ENCODE results near the gene EFCAB5.
"Not testable (repeated sequence)": the region's sequence is repeated elsewhere in the genome, so short reads cannot be mapped to it uniquely, and the experiment has no call there.

The EFCAB5 gene

DNA sequence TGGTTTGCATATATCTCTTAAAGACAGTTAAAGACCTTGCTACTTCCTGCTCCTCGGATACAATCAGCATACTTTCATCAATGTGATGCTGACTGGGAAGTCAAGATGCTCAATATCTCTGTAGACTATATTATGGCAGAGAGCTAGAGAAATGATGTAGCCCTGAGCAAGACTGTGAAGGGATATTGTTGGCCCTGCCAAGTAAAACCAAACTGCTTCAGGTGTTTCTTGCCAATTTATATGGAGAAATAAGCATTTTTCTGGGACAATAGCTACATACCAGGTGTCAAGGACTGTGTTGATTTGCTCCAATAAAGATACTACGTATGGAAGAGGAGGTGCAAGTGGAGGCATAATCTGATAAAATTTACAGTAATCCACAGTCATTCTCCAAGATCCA lies 4.7 kb upstream of the EFCAB5 start:
- DNase-seq (ENCODE audit: low read depth) = no peak
- H3K4me3 ChIP-seq (ENCODE audit: low read length) = no peak overlapping the region
- TF ChIP-seq, protein P1, sequence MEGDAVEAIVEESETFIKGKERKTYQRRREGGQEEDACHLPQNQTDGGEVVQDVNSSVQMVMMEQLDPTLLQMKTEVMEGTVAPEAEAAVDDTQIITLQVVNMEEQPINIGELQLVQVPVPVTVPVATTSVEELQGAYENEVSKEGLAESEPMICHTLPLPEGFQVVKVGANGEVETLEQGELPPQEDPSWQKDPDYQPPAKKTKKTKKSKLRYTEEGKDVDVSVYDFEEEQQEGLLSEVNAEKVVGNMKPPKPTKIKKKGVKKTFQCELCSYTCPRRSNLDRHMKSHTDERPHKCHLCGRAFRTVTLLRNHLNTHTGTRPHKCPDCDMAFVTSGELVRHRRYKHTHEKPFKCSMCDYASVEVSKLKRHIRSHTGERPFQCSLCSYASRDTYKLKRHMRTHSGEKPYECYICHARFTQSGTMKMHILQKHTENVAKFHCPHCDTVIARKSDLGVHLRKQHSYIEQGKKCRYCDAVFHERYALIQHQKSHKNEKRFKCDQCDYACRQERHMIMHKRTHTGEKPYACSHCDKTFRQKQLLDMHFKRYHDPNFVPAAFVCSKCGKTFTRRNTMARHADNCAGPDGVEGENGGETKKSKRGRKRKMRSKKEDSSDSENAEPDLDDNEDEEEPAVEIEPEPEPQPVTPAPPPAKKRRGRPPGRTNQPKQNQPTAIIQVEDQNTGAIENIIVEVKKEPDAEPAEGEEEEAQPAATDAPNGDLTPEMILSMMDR (conservative IDR thresholded peaks at IDR 0.05; ENCODE audit: low read length) = no peak

DNA sequence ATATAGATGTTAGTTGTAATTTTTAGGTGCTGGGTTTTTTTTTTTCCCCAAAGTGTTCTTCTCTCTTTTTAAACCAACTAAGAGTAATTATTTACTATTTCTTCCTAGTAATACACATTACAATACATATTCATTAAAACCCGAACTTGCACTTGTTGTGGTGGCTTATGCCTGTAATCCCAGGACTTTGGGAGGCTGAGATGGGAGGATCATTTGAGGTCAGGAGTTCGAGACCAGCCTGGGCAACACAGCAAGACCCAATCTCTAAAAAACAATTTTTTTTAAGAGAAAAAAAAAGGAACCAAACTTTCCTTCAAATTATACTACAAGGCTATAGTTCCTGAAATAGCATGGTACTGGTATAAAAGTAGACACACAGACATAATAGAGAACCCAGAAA lies 3.8 kb downstream of the EFCAB5 start:
- TF ChIP-seq, protein P1 (conservative IDR thresholded peaks at IDR 0.05; ENCODE audit: low read length) = no peak
- H3K4me3 ChIP-seq (ENCODE audit: low read length) = no peak overlapping the region
- DNase-seq (ENCODE audit: low read depth) = no peak

DNA sequence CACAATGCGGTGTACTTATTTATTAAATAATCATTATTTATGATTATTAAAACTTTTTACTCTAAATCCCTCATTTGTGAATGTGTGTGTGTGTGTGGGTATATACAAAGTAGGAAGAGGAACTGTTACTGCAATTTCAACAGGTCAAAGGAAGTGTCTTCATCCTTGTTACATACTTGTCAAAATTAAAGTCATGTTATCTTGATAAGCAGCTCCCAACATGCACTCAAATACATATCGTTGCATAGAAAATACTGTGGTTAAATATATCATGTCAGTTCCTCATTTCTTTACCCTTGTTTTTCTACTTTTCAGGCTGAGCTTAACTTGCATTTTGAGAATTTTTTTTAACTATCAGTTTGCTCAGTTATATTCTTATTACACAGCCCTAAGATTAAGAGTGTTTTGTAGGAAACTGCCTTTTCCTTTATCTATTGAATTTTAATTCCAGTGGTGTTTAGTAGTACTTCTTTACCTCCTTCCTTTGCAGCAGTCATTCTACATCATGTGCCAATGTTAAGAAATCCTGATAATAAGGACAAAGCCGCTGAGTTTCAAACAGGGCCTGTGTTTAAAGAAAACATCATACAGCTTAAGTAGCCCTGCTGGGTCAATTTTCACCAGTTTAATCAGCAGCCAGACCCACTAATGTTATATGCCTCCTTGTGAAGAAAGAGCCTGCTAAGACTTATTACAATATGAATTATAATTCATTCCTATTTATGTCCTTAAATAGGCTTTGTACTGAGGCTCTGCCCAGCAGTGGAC lies 7.2 kb downstream of the EFCAB5 start:
- DNase-seq (ENCODE audit: low read depth) = no peak
- TF ChIP-seq, protein P1 (conservative IDR thresholded peaks at IDR 0.05; ENCODE audit: low read length) = no peak
- H3K4me3 ChIP-seq (ENCODE audit: low read length) = no peak overlapping the region

DNA sequence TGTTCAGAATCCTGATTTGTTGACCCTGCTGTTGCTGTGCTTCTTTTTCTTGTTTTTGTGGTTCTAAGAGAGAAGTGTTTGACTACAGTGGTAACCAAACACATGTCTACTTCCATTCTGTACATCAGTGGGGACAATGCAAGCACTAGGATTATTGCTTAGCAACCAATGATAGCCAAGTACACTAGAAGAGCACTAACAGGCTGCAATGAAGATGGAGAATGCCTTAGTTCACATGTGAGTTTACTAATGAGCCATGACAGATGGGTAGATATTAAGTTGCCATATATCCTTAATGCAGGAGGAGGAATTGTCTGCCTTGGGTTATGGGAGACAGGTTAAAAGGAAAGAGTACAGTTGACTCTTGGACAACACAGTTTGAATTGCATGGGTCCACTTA lies 8.3 kb downstream of the EFCAB5 start:
- DNase-seq (ENCODE audit: low read depth) = no peak
- TF ChIP-seq, protein P1 (conservative IDR thresholded peaks at IDR 0.05; ENCODE audit: low read length) = no peak
- no peak overlapping the region for H3K4me3 ChIP-seq (ENCODE audit: low read length)

DNA sequence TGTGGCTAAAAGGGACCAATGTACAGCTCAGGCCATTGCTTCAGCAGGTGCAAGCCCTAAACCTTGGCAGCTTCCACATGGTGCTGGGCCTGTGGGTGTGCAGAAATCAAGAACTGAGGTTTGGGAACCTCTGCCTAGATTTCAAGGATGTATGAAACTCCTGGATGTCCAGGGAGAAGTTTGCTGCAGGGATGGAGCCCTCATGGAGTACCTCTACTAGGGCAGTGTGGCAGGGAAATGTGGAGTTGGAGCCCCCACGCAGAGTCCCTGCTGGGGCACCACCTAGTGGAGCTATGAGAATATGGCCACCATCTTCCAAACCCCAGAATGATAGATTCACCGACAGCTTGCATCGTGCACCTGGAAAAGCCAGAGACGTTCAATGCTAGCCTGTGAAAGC lies 13.0 kb downstream of the EFCAB5 start:
- DNase-seq (ENCODE audit: low read depth) = no peak
- no peak overlapping the region for H3K4me3 ChIP-seq (ENCODE audit: low read length)
- TF ChIP-seq, protein P1 (conservative IDR thresholded peaks at IDR 0.05; ENCODE audit: low read length) = peak; percentile 12

DNA sequence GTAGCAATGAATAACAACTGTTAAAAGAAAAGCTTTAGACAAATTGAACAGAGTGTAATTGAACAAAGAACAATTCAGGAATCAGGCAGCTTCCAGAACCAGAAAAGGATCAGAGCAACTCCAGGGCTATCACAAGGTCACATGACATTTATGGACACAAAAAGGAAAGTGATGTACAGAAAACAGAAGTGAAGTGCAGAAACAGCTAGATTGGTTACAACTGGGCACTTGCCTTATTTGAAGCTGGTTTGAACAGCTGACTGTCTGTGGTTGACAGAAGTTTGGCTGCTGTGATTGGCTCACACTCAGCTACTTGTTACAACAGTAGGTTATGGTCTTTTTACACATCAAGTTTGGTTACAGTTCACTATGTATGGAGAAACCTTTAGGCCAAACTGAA lies 14.8 kb downstream of the EFCAB5 start:
- no peak for DNase-seq (ENCODE audit: low read depth)
- TF ChIP-seq, protein P1 (conservative IDR thresholded peaks at IDR 0.05; ENCODE audit: low read length) = no peak
- H3K4me3 ChIP-seq (ENCODE audit: low read length) = no peak overlapping the region

DNA sequence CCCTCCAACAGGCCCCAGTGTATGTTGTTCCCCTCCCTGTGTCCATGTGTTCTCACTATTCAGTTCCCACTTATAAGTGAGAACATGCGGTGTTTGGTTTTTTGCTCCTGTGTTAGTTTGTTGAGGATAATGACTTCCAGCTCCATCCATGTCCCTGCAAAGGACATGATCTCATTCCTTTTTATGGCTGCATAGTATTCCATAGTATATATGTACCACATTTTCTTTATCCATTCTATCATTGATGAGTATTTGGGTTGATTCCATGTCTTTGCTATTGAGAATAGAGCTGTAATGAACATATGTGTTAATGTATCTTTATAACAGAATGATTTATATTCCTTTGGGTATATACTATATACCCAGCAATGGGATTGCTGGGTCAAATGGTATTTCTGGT lies 16.1 kb downstream of the EFCAB5 start:
- not testable (repeated sequence) for DNase-seq (ENCODE audit: low read depth); H3K4me3 ChIP-seq (ENCODE audit: low read length)

Data from AG10803 (cell line).